GM19328 (cell line): Measurements from ENCODE around the gene SMAGP.

Source experiments
- ATAC-seq: cut with Tn5 transposase; IDR thresholded peaks from one replicate; pipeline ENCODE4 v1.9.1; 2021; ENCODE audit warnings: mild to moderate bottlenecking, moderate library complexity; ENCODE audit not compliant: unreplicated experiment

Gene SMAGP

DNA sequence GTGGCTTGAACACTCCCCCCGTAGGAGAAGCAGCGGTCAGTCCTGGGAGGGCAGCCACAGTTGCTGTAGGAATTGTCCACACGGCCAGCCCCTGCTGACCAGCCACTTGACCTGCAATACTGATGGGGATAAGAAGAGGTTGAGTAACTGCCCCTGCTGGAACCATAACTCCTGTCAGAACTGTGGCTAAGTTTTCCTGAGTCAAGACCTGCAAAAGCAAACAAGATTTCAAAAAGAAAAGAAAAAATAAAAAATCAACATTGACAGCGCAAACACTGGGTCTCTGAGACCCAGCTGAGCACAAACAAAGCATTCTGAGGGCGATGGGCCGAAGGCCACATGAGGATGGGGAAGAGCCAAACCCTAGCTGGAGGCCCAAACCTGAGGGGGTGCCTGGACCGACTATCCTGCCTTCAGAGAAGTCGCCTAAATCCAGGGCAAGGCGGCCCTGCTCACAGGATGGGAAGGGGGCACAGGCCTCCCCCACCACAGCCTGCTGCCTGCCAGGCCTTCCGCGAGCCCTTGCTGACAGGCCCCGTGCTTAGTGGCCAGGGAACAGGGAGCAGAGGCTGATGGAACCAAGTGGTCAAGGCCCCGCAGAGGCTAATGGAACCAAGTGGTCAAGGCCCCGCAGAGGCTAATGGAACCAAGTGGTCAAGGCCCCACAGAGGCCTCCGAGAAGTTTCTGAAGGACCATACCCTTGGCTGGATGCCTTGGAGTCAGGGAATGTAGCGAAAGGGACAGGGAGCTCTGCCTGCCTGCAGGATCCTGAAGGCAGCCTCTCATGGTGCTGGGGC, 71.4 kb downstream of the SMAGP start:
- no peak for ATAC-seq

DNA sequence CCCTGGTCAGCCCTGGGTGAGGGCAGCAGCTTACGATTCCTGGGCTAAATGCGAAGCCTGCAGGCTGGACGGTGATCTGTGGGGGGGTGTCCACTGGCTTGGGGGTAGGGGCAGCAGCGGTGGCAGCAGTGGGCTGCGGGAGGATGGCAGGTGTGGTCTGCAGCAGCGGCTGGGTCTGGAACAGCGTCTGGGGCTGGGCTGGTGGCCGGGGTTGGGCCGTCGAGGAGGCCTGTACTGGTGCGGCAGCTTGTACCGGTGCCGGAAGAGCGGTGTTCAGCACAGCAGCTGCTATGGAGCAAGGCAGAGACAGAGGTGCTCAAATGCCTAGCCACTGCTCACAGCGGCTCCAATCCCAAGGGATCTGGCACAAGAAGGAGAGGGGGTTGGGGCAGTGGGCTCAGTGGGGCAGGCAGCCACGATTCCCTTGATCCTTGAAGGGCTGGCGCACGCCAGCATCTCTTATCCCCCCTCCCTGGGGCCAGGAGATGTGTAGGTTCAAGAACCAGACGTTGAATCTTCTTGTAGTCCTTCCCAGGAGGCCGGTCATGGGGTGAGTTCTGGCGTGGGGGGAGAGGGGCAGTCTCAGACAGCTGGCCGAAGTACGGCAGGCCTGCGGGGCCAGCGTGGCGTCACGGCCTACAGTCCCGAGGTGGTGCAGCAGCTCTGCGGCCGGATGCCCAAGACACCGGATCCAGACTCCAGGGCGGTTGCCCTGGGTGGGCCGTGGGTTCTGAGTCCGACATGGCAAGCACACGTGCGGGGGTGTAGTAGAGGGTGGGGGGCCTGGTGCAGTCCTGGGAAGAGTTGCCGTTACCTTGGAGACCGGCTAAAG, 72.3 kb downstream of the SMAGP start:
- ATAC-seq: no peak

DNA sequence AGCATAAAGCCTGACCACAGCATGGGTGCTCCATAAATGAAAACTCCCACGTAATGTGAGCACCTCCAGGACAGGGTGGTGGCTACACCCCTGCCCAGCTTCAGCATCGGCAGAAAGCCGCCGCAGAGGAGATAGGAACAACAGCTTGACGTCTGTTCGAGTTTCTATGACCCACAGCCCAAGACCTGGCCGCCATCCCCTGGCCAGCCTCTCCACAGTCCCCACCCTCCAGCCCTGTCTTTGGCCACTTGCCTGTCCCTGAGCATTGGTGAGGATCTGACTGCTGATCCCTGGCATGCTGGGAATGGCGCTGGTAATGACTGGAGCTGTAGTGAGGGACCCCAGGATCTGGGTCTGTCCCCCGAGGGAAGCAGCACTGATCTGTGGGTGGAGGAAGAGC, 73.7 kb downstream of the SMAGP start:
- ATAC-seq: no peak

DNA sequence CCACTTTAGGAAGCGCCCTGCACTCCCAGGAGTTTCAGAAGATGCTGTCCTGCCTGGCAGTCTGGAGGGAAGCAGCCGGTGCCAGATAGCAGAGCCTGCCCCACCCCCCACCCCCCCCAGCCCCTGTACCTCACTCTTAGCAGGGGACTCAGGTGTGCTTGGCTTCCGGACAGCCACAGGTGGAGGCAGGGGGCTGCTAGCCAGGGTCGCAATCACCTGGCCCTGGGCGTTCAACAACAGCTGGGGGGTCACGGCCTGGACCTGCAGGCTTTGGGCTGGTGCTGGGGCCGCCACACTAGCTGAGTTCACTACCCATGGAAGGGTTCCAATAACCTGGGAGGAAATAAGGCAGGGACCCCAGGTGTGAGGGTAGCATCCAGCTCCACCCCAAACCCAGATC, 74.4 kb downstream of the SMAGP start:
- no peak for ATAC-seq
